GM19468 (cell line): ENCODE data around the gene SYCP3.

ENCODE experiments used
- ATAC-seq: cut with Tn5 transposase; IDR thresholded peaks from one replicate; pipeline ENCODE4 v1.9.1; 2021; ENCODE audit warnings: mild to moderate bottlenecking, moderate library complexity, moderate number of reproducible peaks; ENCODE audit not compliant: unreplicated experiment; ENCODE audit errors: extremely low read depth

The SYCP3 gene

DNA sequence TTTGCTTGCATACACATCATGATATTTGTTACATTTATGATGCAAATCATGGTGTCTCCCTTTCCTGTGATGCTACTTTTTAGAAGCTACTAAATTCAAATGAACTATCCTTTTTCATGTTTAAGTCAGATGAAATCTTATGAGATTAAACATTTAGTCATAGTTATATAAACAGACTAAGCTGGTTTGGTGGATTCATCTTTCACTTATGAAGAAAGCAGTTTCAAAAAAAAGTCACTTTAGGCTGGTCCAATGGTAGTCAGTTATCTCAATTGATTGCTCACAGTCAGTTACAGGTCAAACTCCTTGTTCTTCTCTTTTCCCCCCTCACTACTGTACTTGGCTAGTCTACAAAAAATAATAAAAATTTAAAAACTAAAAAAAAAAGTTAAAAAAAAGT lies 19.7 kb downstream of the SYCP3 start:
- ATAC-seq: no peak

DNA sequence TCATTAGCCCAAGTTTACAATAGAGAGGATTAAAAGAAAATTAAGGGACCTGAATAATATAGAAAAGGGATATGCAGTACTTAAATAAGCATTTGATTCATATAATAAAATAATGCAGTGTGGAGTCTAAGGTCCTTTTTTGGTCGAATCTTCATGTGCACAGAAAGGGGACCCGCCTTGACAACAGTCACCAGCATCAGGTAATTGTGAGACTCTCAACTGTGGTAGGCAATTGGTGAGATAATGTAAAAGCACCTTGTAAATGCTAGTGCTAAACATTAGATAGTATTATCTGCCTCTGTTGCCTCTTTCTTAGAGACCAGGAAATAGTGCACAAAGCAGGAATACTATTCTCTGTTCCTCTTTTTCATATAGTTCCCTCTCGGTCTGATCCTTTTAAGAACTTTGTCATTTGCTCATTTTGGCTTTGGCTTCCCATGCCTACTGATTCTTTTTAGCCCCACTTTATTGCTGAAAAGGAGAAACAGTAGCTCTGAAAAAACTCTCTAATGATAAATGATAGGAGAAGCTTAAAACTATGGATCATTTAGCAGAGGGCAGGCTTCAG lies 24.3 kb downstream of the SYCP3 start:
- no peak for ATAC-seq

DNA sequence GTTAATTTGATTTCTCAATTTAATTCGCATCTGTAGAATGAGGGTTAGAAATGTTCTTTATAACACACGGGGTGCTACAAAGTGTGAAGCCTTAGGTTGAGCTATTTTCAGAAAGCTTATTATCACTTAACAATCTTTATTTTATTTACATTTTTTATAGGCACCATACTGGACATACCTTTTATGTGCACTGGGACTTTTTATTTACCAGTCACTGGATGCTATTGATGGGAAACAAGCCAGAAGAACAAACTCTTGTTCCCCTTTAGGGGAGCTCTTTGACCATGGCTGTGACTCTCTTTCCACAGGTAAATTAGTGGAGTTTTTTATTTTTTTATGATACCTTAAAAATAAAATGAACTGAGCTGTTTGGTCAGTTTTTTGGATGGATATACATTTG lies 25.3 kb downstream of the SYCP3 start:
- ATAC-seq: no peak

DNA sequence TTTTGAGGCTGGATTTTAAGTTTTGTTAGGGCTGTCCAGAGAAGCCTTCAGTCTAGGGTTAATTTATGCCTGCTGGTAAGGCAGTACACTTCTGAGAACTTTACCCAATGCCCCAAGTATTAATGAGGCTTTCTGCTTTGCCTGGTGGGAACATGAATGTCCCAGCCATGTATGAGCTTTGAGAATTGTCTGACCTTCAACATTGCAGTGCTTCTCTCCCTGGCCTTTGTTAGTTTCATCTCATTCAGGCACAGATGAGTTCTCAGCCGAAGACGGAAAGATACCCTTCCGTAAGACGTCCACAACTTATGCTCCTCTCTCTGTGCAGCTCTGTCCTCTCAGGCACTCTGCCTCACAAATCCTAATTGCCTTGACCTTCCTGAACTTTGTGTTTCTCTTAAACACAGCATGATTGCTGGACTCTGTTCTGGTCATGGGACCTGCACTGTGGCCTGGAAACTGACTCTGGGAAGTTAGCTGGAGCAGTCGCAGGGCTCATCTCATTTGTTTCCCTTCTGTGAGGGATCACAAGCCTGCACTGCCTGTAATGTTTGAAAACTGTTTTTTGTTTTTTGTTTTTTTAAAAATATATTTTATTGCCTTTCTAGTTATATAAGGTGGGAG lies 26.1 kb downstream of the SYCP3 start:
- ATAC-seq: no peak

DNA sequence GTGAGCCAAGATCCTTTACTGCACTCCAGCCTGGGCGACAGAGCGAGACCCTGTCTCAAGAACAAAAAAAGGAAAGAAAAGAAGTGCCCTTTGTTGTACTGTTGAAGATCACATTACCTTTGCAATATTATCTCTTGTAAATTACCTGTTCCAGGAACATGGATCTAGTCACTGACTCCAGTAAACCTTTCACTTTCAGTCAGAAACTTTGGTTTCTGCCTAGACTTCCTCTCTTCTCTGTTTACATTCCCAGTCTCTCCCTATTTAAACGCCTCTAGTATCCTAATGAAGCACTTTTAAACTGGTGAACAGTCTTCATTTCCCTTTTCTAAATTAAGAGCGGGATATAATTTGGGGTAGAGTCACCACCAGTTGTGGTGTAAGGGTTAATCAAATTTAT lies 29.0 kb downstream of the SYCP3 start:
- no peak for ATAC-seq

DNA sequence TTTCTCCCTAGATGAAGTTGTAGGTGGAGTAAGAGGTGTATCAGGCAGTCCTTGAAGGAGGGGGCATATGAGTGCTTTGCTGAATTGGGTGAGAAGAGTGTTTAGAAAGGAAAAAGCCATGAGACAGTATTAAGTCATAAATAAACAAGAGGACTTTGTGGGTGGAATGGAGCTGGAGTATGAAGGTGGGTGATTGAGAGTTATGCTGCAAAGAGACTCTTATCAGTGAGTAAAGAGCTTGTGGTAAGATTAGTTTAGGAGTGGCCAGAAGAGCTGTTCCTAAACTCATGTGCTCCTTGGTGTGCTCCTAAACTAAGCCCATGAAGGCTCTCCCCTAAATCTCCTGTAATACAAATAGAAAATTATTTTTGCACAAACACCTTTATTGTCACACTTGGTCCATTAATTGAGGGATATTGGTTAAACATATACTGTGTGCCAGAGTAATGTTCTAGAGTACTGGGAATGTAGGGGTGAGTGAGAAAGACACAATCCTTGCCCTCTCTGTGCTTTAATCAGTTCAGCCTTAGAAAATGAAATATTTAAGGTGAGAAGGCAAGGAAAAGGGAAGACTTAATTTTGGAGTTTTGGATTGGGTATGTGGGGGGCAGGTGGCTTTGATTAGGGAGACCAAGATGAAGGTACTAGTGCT lies 32.0 kb downstream of the SYCP3 start:
- ATAC-seq: no peak

DNA sequence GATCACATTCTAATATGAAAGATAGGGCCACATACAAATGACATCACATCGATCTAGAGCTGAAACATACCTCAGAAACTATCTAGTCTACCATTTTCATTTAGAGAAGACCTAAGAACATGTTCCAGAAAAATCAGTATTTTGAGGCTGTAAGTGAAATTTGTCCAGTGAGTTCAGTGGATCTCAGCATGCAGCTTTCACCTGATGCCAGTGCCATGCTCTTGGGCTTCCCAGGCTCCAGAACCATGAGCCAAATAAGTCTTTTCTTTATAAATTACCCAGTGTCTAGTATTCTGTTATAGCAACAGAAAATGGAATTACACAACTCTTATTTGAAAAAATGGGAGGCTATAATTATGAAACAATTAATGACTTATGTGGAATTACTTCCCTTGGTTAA lies 32.9 kb downstream of the SYCP3 start:
- no peak for ATAC-seq

DNA sequence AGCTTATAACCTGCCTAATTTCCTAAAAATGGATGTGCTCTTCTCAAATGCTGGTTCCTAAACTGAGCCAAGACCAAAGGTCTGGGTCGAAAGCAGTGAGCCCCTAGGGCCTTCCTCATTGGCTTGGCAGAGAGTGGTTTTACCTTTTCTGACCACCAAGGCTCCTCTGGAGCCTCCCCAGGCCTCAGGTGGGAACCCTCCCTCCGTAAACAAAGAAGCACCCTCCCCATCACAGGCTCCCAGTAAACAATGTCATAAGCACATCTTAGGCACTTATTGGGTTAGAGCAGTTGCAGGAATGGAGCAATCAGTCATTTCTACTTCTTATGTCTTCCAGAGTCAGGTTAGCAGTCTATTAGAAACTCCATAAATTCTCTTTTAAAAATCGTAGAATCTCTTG lies 35.8 kb downstream of the SYCP3 start:
- ATAC-seq: no peak

DNA sequence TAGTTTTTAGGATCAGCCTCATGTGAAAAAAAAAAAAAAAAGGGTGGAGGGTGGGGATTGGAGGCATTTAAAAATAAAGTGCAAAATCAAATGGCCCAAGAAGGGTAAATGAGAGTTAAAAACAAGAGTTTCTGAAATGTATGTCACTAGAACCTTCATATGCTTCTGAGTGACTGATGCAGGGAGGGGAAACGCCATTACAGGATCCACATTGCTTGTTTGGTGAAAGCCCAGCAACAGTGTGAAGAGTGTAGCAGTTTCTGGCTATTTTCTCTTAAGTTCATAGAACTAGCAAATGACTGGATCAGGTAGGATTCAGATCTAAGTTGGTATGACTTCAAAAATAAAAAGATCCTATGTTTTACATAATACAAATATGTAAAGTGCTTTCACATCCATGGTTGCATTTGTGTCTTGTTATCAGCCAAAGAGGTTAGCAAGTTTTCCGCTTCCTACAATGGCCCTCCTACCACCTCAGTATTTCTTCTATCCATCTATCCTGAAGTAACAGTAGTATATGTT lies 38.9 kb downstream of the SYCP3 start:
- no peak for ATAC-seq

DNA sequence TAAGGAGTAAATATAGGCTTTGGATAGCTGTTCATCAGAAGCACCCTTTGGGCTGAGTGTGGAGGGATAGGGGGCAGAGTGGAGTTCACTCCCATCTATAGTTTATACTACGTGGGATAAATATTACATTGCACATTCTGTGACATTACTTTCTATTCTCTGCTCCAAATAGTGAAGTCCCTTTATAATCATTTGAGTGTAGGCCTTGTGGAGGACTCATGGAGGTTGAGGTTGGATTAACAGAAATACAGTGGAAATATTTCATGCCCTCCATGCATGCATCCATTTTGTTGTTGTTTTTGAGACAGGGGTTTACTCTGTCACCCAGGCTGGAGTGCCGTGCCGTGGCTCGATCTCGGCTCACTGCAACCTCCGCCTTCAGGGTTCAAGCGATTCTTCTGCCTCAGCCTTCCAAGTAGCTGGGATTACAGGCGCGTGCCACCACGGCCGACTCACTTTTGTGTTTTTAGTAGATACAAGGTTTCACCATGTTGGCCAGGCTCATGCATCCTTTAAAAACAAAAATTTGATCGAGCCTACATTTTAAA lies 40.4 kb downstream of the SYCP3 start:
- no peak for ATAC-seq

DNA sequence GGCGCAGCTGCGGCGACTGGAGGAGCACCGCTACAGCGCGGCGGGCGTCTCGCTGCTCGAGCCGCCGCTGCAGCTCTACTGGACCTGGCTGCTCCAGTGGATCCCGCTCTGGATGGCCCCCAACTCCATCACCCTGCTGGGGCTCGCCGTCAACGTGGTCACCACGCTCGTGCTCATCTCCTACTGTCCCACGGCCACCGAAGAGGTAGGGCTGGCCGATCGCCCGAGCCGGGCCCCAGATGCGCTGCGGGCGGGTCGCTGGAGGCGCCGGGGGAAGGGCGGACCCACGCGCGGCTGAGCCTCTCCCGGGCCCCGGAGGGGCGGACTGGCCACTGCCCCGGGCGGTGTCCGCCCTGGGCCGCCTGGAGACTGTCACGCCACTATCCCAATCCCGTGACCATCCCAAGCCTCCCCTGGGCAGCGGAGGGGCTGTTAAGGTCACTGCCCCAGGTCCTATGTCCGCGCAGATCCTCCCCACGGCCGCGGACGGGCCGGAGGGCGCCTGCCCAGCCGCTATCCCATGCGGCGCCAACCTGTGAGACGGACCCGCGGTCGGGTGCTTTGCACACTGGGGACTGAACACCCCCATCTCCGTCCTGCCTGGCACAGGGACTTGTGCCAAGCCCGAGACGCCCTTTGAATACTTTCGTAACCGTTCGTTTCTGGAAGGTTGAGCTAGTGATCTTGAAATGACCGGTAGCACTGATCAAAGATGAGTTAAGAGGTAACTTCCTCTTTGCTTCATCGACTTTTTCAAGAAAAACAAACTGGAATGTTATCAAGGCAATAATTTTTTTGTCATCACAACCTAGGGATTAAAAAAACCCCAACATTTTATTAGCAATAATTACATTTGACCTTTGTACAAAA lies 41.1 kb downstream of the SYCP3 start:
- ATAC-seq: peak; percentile 8

DNA sequence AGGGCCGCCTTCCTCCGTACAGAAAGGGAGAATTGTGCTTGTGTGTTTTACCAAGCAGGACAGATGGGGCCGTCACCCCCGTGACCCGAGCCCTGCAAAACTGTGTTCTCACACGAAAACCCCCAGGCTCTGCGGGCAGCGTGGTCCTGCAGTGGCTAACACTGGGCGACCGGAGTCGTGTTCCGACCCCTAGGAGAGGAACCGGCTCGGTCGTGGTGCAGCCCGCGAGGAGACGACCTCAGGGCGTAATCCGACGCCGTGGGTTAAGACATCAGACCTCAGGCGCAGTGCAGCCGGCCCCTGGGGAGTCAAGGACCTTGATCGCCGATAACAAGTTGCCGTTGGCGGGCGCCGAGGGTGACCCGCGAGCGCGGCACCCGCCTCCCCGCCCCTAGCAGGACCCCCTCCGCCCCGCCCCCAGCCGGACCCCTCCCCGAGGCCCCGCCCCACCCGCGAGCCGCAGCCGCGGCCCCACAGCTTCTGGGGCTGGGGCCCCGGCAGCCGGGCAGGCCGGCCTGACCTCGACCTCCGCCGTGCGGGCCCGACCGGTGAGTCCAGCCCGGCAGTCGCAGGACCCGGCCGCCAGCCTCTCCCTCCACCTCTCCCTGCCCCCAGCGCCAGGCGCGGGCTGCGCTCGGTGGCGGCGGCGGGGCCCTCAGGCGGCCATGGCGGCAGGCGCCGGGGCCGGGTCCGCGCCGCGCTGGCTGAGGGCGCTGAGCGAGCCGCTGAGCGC lies 41.9 kb downstream of the SYCP3 start, which contains the start of gene CHPT1:
CHPT1 (plus strand) TSS at position 444 of the 733 bp plus-strand sequence; CDS start at position 666, 222 bp downstream.
- peak; percentile 41 for ATAC-seq

DNA sequence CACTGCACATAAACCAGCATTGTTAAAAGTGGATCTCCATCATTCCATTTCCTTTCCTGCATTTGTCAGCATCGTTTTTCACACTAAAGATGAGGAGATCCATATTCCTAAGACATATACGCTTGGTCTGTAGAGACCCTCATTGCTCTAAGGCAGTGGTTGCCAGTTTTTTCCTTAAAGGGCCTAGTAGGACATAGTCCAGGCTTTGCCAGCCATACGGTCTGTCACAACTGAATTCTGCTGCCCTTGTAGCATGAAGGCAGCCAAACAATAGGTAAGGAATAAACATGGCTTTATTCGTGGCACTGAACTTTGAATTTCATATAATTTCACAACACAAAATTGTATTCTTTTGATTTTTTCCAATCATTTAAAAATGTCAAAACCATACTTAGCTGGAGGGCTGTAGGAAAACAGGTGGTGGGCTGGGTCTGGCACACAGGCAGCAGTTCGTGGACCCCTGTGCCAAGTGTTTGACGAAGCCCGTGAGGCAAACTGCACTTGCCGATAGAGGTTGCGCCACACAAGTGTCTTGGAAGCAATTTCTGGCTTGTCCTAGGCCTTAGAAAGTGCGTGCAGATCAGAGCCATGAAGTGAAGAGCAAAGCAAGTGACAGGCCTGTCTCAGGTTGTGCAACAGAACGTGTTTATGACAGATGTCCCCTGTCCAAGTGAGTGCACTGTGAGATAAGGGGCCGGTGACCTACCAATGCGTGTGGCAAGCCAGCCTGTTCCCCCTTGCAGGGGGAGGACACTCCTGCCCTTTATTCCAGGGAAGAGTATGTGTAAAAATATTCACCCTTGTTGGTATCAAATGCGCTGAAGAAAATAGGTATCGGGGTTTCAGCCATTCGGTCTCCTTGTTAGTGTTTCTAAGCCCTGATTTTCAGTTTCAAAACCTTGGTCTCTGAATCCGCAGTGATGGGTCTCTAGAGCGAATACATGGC lies 42.7 kb downstream of the SYCP3 start:
- no peak for ATAC-seq

DNA sequence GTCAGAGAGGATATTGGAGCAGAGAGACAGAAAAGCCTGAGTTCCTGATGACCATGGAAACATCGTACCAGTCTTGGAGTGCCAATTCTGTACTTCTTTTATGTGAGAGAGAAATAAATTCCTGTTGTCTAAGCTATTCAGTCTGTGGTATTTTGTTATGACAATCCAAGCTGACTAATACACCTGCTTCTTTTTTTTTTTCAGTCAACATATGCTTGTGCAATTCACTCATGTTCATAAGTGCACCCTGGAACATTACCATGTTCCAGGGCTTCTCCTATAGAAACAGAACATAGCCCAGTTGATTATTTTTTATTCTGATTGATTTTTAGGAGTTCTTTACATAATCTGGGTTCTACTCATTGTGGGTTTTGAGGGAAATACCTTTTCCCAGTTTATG lies 43.6 kb downstream of the SYCP3 start:
- ATAC-seq: no peak

DNA sequence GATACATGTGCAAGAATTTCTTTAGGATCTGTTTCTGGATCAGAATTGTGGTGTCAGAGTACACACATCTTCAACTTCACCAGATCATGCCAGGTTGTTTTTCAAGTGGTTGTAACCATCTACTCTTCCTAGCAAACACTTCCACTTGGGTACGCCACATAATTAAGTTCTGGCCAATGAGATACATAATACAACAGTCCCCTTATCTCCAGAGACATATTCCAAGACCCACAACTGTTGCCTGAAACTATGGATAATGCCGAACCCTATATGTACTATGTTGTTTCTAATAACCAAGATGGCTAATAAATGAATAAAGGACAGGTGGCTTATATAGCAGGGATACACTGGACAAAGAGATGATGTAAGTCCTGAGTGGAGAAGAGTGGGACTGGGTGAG lies 44.3 kb downstream of the SYCP3 start:
- ATAC-seq: no peak

DNA sequence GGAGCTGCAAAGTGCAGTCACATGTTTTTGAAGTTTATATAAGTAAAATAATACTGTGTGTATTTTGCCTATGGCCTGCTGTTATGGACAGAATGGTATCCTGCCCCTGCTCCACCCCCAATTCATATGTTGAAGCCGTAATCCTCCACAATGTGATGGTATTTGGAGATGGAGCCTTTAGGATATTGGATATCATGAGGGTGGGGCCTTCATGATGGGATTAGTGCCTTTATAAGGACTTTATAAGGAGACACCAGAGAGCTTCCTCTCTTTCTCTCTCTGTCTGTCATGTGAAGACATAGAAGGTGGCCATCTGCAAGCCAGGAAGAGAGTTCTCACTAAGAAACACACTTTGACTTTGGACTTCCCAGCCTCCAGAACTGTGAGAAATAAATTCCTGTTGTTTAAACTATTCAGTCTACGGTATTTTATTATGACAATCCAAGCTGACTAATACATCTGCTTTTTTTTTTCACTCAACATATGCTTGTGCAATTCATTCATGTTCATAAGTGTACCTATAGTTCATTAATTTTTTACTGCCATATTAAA lies 44.9 kb downstream of the SYCP3 start:
- no peak for ATAC-seq

DNA sequence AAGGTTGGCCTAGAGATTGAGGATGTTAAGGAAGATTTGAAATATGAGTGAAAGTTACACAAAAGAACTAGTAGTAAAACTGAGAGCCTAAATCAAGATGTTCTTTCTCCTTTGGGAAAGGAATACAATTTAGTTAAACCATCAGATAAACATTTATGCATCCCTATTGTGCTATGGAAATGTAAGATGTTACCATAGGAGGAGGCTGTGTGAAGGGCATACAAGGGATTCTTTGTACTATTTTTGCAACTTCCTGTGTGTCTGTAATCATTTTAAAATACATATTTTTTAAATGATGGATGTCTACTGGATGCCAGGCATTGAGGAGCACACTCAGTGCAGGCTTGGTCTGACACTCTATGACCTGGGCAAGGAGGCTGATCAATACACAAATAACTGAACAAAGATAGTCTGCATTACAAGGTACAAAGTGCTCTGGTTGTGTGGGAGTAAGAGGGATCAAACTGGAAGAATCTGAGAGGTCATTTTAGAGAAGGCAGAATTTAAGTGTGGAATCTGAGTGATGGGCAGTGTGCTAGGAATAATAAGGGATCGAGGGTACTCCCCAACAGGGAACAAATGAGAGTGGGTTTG lies 47.7 kb downstream of the SYCP3 start:
- ATAC-seq: no peak

DNA sequence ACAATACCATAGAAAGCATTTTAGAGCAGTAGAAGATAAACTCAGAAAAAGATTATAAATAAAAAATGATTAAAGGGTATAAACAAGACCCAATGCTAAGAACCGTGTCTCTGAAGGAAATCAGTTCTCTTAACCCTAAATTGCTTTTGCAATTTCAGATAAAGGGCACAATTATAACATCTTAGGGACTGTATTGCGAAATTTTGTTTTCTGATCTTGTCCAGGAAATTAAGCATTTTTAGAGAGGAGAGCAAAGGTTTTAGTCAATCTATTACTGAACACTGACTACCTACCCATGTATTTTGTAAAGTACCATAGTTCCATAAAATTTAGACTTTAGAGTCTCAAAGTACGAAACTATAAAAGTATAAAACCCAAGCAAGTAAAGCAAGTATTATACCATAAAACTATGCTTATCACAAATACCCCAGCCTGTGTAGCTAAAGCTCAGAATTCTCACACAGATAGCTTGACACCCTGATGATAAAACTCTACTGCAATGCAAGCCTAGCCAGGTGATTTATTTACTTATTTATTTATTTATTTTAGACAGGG lies 48.6 kb downstream of the SYCP3 start:
- no peak for ATAC-seq
